K562 (cell line): ENCODE measurements around the gene PARD3. TPM values are rescaled to one million over a fixed set of nuclear protein-coding genes. Genes with fewer than 3 reads are reported as not detected.

ENCODE experiments used
- ATAC-seq: fragments of 200-7000 bp; cut with Tn5 transposase; 3 replicates; pipeline ENCODE4 v1.9.1; 2020; ENCODE audit warnings: moderate library complexity
- BruUV-seq: library from RNA; stranded (reverse); fragments of 400-500 nt; replicated peaks from 2 replicates; lab custom pipeline; 2021; lab: Mats Ljungman, UMichigan
- CTCF ChIA-PET: fragments of 300-600 bp; formaldehyde crosslinking; extraction: SDS; loops from one replicate; lab custom pipeline; 2021; ENCODE audit warnings: low intra/inter-chr PET ratio; lab: Yijun Ruan, JAX
- POLR2A ChIA-PET: fragments of 300-600, 350-650 bp; sonication (Branson Sonifier 250); formaldehyde crosslinking; extraction: SDS; loops from one replicate; lab custom pipeline; 2021; ENCODE audit warnings: antibody characterized with exemption, inconsistent platforms; lab: Yijun Ruan, JAX
- DNase-seq, 4 experiments: peaks; one replicate each; pipeline versions ENCODE4 v3.0.0 to v3.0.0-alpha.2; 2011 to 2018; ENCODE audit warnings: low spot score in 3 of 4, mixed read lengths in 3 of 4; ENCODE audit errors: extremely low read depth in 1 of 4
- FAIRE-seq: peaks from 2 replicates; lab custom pipeline; 2011; peaks lifted over from hg19 to GRCh38; lab: Jason Lieb, UNC
- H2AFZ ChIP-seq: 2 replicates; pipeline ENCODE4 v1.6.0; 2011; ENCODE audit warnings: low read depth, low read length, control low read depth, inconsistent platforms
- H3K27ac ChIP-seq: fragments of 200-600 bp; 3 replicates; pipeline ENCODE4 v1.8.0; 2011; ENCODE audit warnings: low read depth, mild to moderate bottlenecking, control low read depth, inconsistent platforms, low read length, moderate library complexity, mixed read lengths; ENCODE audit errors: extremely low read depth
- H3K27me3 ChIP-seq, 2 experiments: fragments of 300-600 bp in 1 of 2; 2 replicates in 1 of 2; 3 replicates in 1 of 2; pipeline versions ENCODE4 v1.6.0 to v1.8.0; 2011; ENCODE audit warnings: inconsistent platforms in 2 of 2, low read length in 2 of 2, mild to moderate bottlenecking in 1 of 2, mixed read lengths in 1 of 2, moderate library complexity in 1 of 2; ENCODE audit not compliant: control insufficient read depth in 2 of 2, insufficient read depth in 2 of 2
- H3K36me3 ChIP-seq: fragments of 300-600 bp; 3 replicates; pipeline ENCODE4 v1.8.0; 2011; ENCODE audit warnings: mild to moderate bottlenecking, low read length, inconsistent platforms; ENCODE audit not compliant: control insufficient read depth, insufficient read depth
- H3K4me1 ChIP-seq, 2 experiments: fragments of 200-600 bp in 1 of 2; replicated peaks in 1 of 2; 2 replicates in 1 of 2; 3 replicates in 1 of 2; pipeline versions ENCODE4 v1.5.1 to v1.8.0; 2011; ENCODE audit warnings: inconsistent platforms in 2 of 2, low read length in 2 of 2, mild to moderate bottlenecking in 1 of 2, mixed read lengths in 1 of 2, moderate library complexity in 1 of 2; ENCODE audit not compliant: control insufficient read depth in 2 of 2, insufficient read depth in 2 of 2
- H3K4me2 ChIP-seq: 2 replicates; pipeline ENCODE4 v1.6.1; 2011; ENCODE audit warnings: low read length, control low read depth, inconsistent platforms, mixed read lengths; ENCODE audit not compliant: insufficient read depth
- H3K4me3 ChIP-seq: fragments of 200-600 bp; sonication (generic), shearing (Covaris generic); 2 replicates; pipeline ENCODE4 v1.5.1; 2016; ENCODE audit warnings: control low read depth, inconsistent platforms
- H3K79me2 ChIP-seq: fragments of 200-600 bp; 3 replicates; pipeline ENCODE4 v1.8.0; 2011; ENCODE audit warnings: low read length, inconsistent platforms; ENCODE audit not compliant: control insufficient read depth, insufficient read depth
- H3K9ac ChIP-seq, 2 experiments: 2 replicates each; pipeline versions ENCODE4 v1.6.0 to v1.6.1; 2011; ENCODE audit warnings: low read depth in 2 of 2, low read length in 2 of 2, control low read depth in 1 of 2, inconsistent platforms in 1 of 2, mild to moderate bottlenecking in 1 of 2, mixed read lengths in 1 of 2; ENCODE audit not compliant: insufficient read depth in 1 of 2
- H3K9me1 ChIP-seq: one replicate; pipeline ENCODE4 v1.6.0; 2011; ENCODE audit warnings: inconsistent platforms, mild to moderate bottlenecking, low read length, moderate library complexity; ENCODE audit not compliant: control insufficient read depth, insufficient read depth
- H3K9me3 ChIP-seq: replicated peaks from 2 replicates; pipeline ENCODE4 v1.5.1; 2011; ENCODE audit warnings: low read depth, low read length, inconsistent platforms; ENCODE audit not compliant: control insufficient read depth, insufficient read depth
- H4K20me1 ChIP-seq: replicated peaks from 2 replicates; pipeline ENCODE4 v1.6.1; 2011; ENCODE audit warnings: low read length, inconsistent platforms, mixed read lengths; ENCODE audit not compliant: control insufficient read depth, insufficient read depth
- ID3 ChIP-seq, 2 experiments: fragments of 250-450 bp in 1 of 2; fragments of 450-650 bp in 1 of 2; sonication (Bioruptor Pico) in 1 of 2; IDR thresholded peaks; 2 replicates each; pipeline versions ENCODE4 v1.6.1 to v1.8.0; 2016 to 2021; ENCODE audit warnings: mild to moderate bottlenecking in 2 of 2, moderate library complexity in 2 of 2, missing compliant biosample characterization in 1 of 2, missing genetic modification characterization in 1 of 2
- POLR3G ChIP-seq: IDR thresholded peaks from 2 replicates; pipeline ENCODE4 v1.6.1; 2011; ENCODE audit not compliant: insufficient read length, insufficient replicate concordance; ENCODE audit errors: extremely low read depth
- RFX7 ChIP-seq: fragments of 250-450 bp; sonication (Bioruptor Pico); IDR thresholded peaks from 2 replicates; pipeline ENCODE4 v1.5.1; 2021; ENCODE audit warnings: mild to moderate bottlenecking
- SOX6 ChIP-seq: fragments of 450-650 bp; IDR thresholded peaks from 2 replicates; pipeline ENCODE4 v1.6.1; 2014; ENCODE audit warnings: mild to moderate bottlenecking
- THRB ChIP-seq: fragments of 450-650 bp; formaldehyde crosslinking; conservative IDR thresholded peaks from 2 replicates; pipeline ENCODE4 v1.4.0; 2022; ENCODE audit warnings: mild to moderate bottlenecking, missing genetic modification characterization
- ZNF143 ChIP-seq: sonication (generic); formaldehyde crosslinking; IDR thresholded peaks from 2 replicates; pipeline ENCODE4 v1.9.0; 2022; ENCODE audit warnings: mild to moderate bottlenecking, missing genetic modification reagents
- ZNF217 ChIP-seq: sonication (generic); formaldehyde crosslinking; IDR thresholded peaks from 2 replicates; pipeline ENCODE4 v1.8.0; 2022; ENCODE audit warnings: mild to moderate bottlenecking, missing genetic modification reagents
- ZNF274 ChIP-seq: IDR thresholded peaks from 2 replicates; pipeline ENCODE4 v1.6.1; 2011; ENCODE audit warnings: low read depth, mild to moderate bottlenecking, low read length, moderate library complexity, borderline replicate concordance
- WGBS: fragments of 100-300 bp; shearing (Covaris generic); methylation state at CpG from one replicate; pipeline ENCODE4 v1.1.6; 2016; ENCODE audit warnings: low coverage, mixed read lengths; ENCODE audit not compliant: insufficient coverage; ENCODE audit errors: missing lambda C conversion rate; 5-methylcytosine and 5-hydroxymethylcytosine counted together
- in situ Hi-C: fragments of 300-500 bp; cut with MboI; formaldehyde crosslinking; loops from 4 replicates; pipeline ENCODE4 v1.15.0; 2018; ENCODE audit warnings: inconsistent platforms, mixed read lengths
- intact Hi-C: fragments of 100-400 bp; cut with micrococcal nuclease; formaldehyde crosslinking; loops from 2 replicates; pipeline ENCODE4 v1.14.2; 2022
- polyA plus RNA-seq, 8 experiments: library from polyadenylated mRNA; depleted of rRNA in 4 of 8; stranded (reverse) in 5 of 8; unstranded in 3 of 8; fragments of >200 nt; fragmentation: Nextera tagmentation in 2 of 8; fragmentation: Illumina TruSeq in 1 of 8; extraction: Ambion mirVana in 2 of 8; extraction: Trizol in 1 of 8; gene quantifications; 2 replicates each; pipeline versions ENCODE4 v1.2.1 to v1.2.3, GENCODE V29; 2011 to 2014; ENCODE audit warnings: inconsistent platforms in 1 of 8, missing spikeins in 1 of 8
- total RNA-seq, 7 experiments: library from RNA; depleted of rRNA in 6 of 7; stranded (reverse); fragments of >200 nt in 6 of 7; fragmentation: Illumina TruSeq in 2 of 7; extraction: Trizol in 2 of 7; gene quantifications; 2 replicates each; pipeline versions ENCODE4 v1.2.1 to v1.2.3, GENCODE V29; 2011 to 2021; ENCODE audit warnings: low replicate concordance in 1 of 7
- TF ChIP-seq, protein P1 (sequence below): fragments of 250-450 bp; sonication (Bioruptor Pico); IDR thresholded peaks from 2 replicates; pipeline ENCODE4 v1.4.0; 2020; ENCODE audit warnings: mild to moderate bottlenecking, moderate library complexity, borderline replicate concordance

Gene PARD3
- total and polyA plus RNA-seq, 9 of the 15 experiments (the other 6 are each of a cell fraction or from before 2014, with no cell fraction given): 2.7 to 11.7 (median 7.7) TPM

- ATAC-seq: no peak
- Histone ChIP-seq H3K27me3 (no peaks in the 10 kb centered on the region), H3K27ac (no peak overlapping the region), H3K79me2 (no peaks in the 10 kb centered on the region), H3K4me2 (no peak overlapping the region), H3K4me3 (no peak overlapping the region), H3K36me3 (no peaks in the 10 kb centered on the region), H3K9me1 (no peaks in the 10 kb centered on the region), H3K9me3 (no peaks in the 10 kb centered on the region), H2AFZ (no peak overlapping the region), H3K4me1 (no peaks in the 10 kb centered on the region), H4K20me1 (no peaks in the 10 kb centered on the region), H3K9ac (no peak overlapping the region)
- BruUV-seq: no TSS peak
- in situ Hi-C loops: loop anchor here (25.0 kb wide), 1 partner anchor 1186 kb away; the partner anchor contains the start of gene NRP1
- DNase-seq: no peak
- intact Hi-C loops: no loop called here
- no peak for FAIRE-seq
- TF ChIP-seq ZNF217 (CRISPR knock-in tag) (no peak), SOX6 (no peak), POLR3G (no peak), ZNF143 (CRISPR knock-in tag) (no peak), THRB (CRISPR knock-in tag) (no peak), RFX7 (no peak), ID3 (CRISPR knock-in tag; IDR thresholded peaks at IDR 0.05) (no peak), ID3 (tag; IDR thresholded peaks at IDR 0.05) (no peak), ZNF274 (no peak)
- TF ChIP-seq, protein P1, sequence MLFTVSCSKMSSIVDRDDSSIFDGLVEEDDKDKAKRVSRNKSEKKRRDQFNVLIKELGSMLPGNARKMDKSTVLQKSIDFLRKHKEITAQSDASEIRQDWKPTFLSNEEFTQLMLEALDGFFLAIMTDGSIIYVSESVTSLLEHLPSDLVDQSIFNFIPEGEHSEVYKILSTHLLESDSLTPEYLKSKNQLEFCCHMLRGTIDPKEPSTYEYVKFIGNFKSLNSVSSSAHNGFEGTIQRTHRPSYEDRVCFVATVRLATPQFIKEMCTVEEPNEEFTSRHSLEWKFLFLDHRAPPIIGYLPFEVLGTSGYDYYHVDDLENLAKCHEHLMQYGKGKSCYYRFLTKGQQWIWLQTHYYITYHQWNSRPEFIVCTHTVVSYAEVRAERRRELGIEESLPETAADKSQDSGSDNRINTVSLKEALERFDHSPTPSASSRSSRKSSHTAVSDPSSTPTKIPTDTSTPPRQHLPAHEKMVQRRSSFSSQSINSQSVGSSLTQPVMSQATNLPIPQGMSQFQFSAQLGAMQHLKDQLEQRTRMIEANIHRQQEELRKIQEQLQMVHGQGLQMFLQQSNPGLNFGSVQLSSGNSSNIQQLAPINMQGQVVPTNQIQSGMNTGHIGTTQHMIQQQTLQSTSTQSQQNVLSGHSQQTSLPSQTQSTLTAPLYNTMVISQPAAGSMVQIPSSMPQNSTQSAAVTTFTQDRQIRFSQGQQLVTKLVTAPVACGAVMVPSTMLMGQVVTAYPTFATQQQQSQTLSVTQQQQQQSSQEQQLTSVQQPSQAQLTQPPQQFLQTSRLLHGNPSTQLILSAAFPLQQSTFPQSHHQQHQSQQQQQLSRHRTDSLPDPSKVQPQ (CRISPR knock-in tag): no peak
- POLR2A ChIA-PET: no interaction called here
- CTCF ChIA-PET: interaction anchor here (1.4 kb wide), 1 partner anchor 114 kb away, joined by 6 read pairs; no protein-coding TSS in a partner anchor
- WGBS: 32% methylated on average over 3 of the region's 3 CpGs
Measured at GRCh38 chr10:34523017-34523767, 291.9 kb downstream of the PARD3 start.
